OCI-LY3 (cell line): ENCODE data around the gene AGER.
"Not testable (repeated sequence)": the region's sequence is repeated elsewhere in the genome, so short reads cannot be mapped to it uniquely, and the experiment has no call there.

Experiments used
- H2AFZ ChIP-seq: fragments of 200-600, 300-600 bp; shearing (Covaris generic); 2 replicates; pipeline ENCODE4 v1.6.0; 2014; ENCODE audit warnings: antibody characterized with exemption, low read depth, low read length
- H3K27ac ChIP-seq: fragments of 200-600, 300-600 bp; sonication (generic); 2 replicates; pipeline ENCODE4 v1.5.1; 2014; ENCODE audit warnings: mild to moderate bottlenecking, low read length, moderate library complexity, mixed read lengths
- H3K27me3 ChIP-seq: fragments of 200-600, 300-600 bp; sonication (generic); 2 replicates; pipeline ENCODE4 v1.6.1; 2014; ENCODE audit warnings: low read depth, low read length, mixed read lengths
- H3K36me3 ChIP-seq: fragments of 200-600, 300-600 bp; sonication (generic); replicated peaks from 2 replicates; pipeline ENCODE3; 2014; ENCODE audit warnings: low read depth, low read length, mixed read lengths
- H3K4me1 ChIP-seq: fragments of 300-600, 200-600 bp; sonication (generic); 2 replicates; pipeline ENCODE4 v1.6.1; 2014; ENCODE audit warnings: low read length, mixed read lengths
- H3K4me2 ChIP-seq: fragments of 200-600, 300-600 bp; sonication (generic); 2 replicates; pipeline ENCODE4 v1.6.1; 2014; ENCODE audit warnings: low read length, mixed read lengths
- H3K4me3 ChIP-seq: fragments of 300-600, 200-600 bp; sonication (generic); 2 replicates; pipeline ENCODE4 v1.5.1; 2014; ENCODE audit warnings: antibody characterized with exemption, mild to moderate bottlenecking, low read length, moderate library complexity
- H3K79me2 ChIP-seq: fragments of 300-600, 200-600 bp; shearing (Covaris generic); 2 replicates; pipeline ENCODE4 v1.6.1; 2014; ENCODE audit warnings: mild to moderate bottlenecking, low read length, mixed read lengths
- H3K9ac ChIP-seq: fragments of 300-600, 200-600 bp; shearing (Covaris generic); 2 replicates; pipeline ENCODE4 v1.6.0; 2014; ENCODE audit warnings: mild to moderate bottlenecking, low read length, moderate library complexity
- H3K9me3 ChIP-seq: fragments of 200-600, 300-600 bp; shearing (Covaris generic); 2 replicates; pipeline ENCODE4 v1.6.1; 2014; ENCODE audit warnings: low read length, mixed read lengths; ENCODE audit not compliant: insufficient read depth
- H4K20me1 ChIP-seq: fragments of 200-600, 300-600 bp; sonication (generic); 2 replicates; pipeline ENCODE4 v1.6.1; 2016; ENCODE audit warnings: low read length, mixed read lengths; ENCODE audit not compliant: insufficient read depth
- CTCF ChIP-seq: fragments of 200-600, 300-600 bp; sonication (generic); IDR thresholded peaks from 2 replicates; pipeline ENCODE4 v1.5.1; 2014; ENCODE audit warnings: antibody characterized with exemption, low read length, low read depth
- EZH2phosphoT487 ChIP-seq: fragments of 200-600 bp; shearing (Covaris generic); IDR thresholded peaks from 2 replicates; pipeline ENCODE4 v1.6.1; 2018; ENCODE audit warnings: antibody characterized with exemption, mixed run types, low read depth

Gene AGER

GRCh38 chr6:32194825-32195651 lies 11.0 kb upstream of the AGER start:
- H3K4me3 ChIP-seq, result peak overlapping the region; percentile 89
- peaks cover 22% of the 10 kb centered on the region for H3K79me2 ChIP-seq
- H3K9ac ChIP-seq, result peak overlapping the region; percentile 96
- no peaks in the 10 kb centered on the region for H4K20me1 ChIP-seq
- H3K4me1 ChIP-seq, result peaks cover 38% of the 10 kb centered on the region
- TF ChIP-seq CTCF, result peak; percentile 61
- no peak for TF ChIP-seq EZH2phosphoT487
- H2AFZ ChIP-seq, result no peak overlapping the region
- H3K27ac ChIP-seq, result peak overlapping the region; percentile 86
- no peaks in the 10 kb centered on the region for H3K9me3 ChIP-seq
- H3K27me3 ChIP-seq, result no peaks in the 10 kb centered on the region
- H3K36me3 ChIP-seq, result peaks cover 4% of the 10 kb centered on the region
- peak overlapping the region; percentile 97 for H3K4me2 ChIP-seq

GRCh38 chr6:32194388-32194787 lies 10.3 kb upstream of the AGER start:
- Histone ChIP-seq H3K27ac (peak overlapping the region; percentile 86), H3K4me3 (no peak overlapping the region; the same call in 1 of the 2 replicates), H3K4me1 (peaks cover 38% of the 10 kb centered on the region), H3K36me3 (peaks cover 5% of the 10 kb centered on the region), H3K9ac (no peak overlapping the region), H4K20me1 (no peaks in the 10 kb centered on the region), H3K27me3 (no peaks in the 10 kb centered on the region), H2AFZ (no peak overlapping the region), H3K79me2 (peaks cover 28% of the 10 kb centered on the region), H3K4me2 (peak overlapping the region; percentile 97), H3K9me3 (no peaks in the 10 kb centered on the region)
- TF ChIP-seq CTCF (no peak), EZH2phosphoT487 (no peak)

GRCh38 chr6:32193096-32193495 lies 9.0 kb upstream of the AGER start:
- not testable (repeated sequence) for H3K9me3 ChIP-seq, H2AFZ ChIP-seq, H3K27me3 ChIP-seq, H4K20me1 ChIP-seq
- Histone ChIP-seq H3K36me3 (peaks cover 12% of the 10 kb centered on the region), H3K9ac (peak overlapping the region; percentile 100; the same call in 1 of the 2 replicates), H3K27ac (peak overlapping the region; percentile 97), H3K79me2 (peaks cover 41% of the 10 kb centered on the region), H3K4me2 (peak overlapping the region; percentile 100), H3K4me1 (peaks cover 46% of the 10 kb centered on the region), H3K4me3 (peak overlapping the region; percentile 93)

- Histone ChIP-seq H3K4me3 (peak within 1 kb of the TSS; percentile 93), H3K27ac (peak within 1 kb of the TSS; percentile 97), H2AFZ (no peak within 1 kb of the TSS), H3K4me1 (peaks cover 51% of the 10 kb centered on the region), H3K9ac (peak within 1 kb of the TSS; percentile 100), H3K79me2 (peaks cover 45% of the 10 kb centered on the region), H3K36me3 (peaks cover 15% of the 10 kb centered on the region), H3K27me3 (no peaks in the 10 kb centered on the region), H4K20me1 (no peaks in the 10 kb centered on the region), H3K4me2 (peak within 1 kb of the TSS; percentile 100), H3K9me3 (no peaks in the 10 kb centered on the region)
- TF ChIP-seq CTCF, result no peak
- TF ChIP-seq EZH2phosphoT487, result no peak
Measured at GRCh38 chr6:32192608-32193039, 8.6 kb upstream of the AGER start, which contains the start of gene GPSM3. Gene GPSM3 (minus strand): TSS chr6:32192643. CDS start chr6:32192513, 130 bp downstream.
